Right lobe of liver (tissue), 6 donors: ENCODE results near the gene SUN3. TPM values are rescaled to one million over a fixed set of nuclear protein-coding genes. Genes with fewer than 3 reads are reported as not detected.
A peak's percentile ranks its signal among the peaks of the same experiment; 100 is the strongest.
"Not testable (repeated sequence)": the region's sequence is repeated elsewhere in the genome, so short reads cannot be mapped to it uniquely, and the experiment has no call there.

Source experiments
- ATAC-seq, 4 donors: fragments of 200-7000 bp; cut with Tn5 transposase; one replicate each; pipeline ENCODE4 v1.9.1; 2020; ENCODE audit warnings: mild to moderate bottlenecking in 4 of 4, moderate library complexity in 4 of 4
- DNase-seq, 3 donors: peaks; one replicate each; pipeline ENCODE4 v3.0.0-alpha.2; 2020
- H3K27ac ChIP-seq, 3 donors: fragments of 200-600 bp; one replicate each; pipeline ENCODE4 v1.8.0; 2022
- H3K27me3 ChIP-seq, 2 donors: fragments of 200-600 bp; one replicate each; pipeline ENCODE4 v1.8.0; 2022
- H3K36me3 ChIP-seq, 4 donors: fragments of 200-600 bp; sonication (generic) in 1 of 4; one replicate each; pipeline versions ENCODE4 v1.5.1 to v1.8.0; 2017 to 2022; ENCODE audit warnings: control low read depth in 1 of 4
- H3K4me1 ChIP-seq, 4 donors: fragments of 200-600 bp; sonication (generic) in 1 of 4; one replicate each; pipeline versions ENCODE4 v1.5.1 to v1.8.0; 2017 to 2022; ENCODE audit warnings: control low read depth in 1 of 4
- H3K4me3 ChIP-seq, 3 donors: fragments of 200-600 bp; one replicate each; pipeline ENCODE4 v1.8.0; 2022
- H3K9me3 ChIP-seq, 4 donors: fragments of 200-600 bp; sonication (generic) in 1 of 4; one replicate each; pipeline versions ENCODE4 v1.5.1 to v1.8.0; 2017 to 2022; ENCODE audit warnings: control low read depth in 1 of 4
- POLR2A ChIP-seq: fragments of 450-650 bp; IDR thresholded peaks from one replicate; pipeline ENCODE4 v1.6.1; 2017; ENCODE audit warnings: antibody characterized with exemption, mild to moderate bottlenecking
- whole genome bisulfite sequencing: methylation state at CpG from one replicate; pipeline ENCODE4 v1.1.6; 2018; ENCODE audit warnings: low coverage, low lambda C conversion rate; ENCODE audit not compliant: insufficient coverage; ENCODE audit errors: missing lambda C conversion rate; 5-methylcytosine and 5-hydroxymethylcytosine counted together
- intact Hi-C, 2 donors: fragments of 100-400 bp; cut with DNase I; formaldehyde crosslinking; loops; one replicate each; pipeline versions ENCODE4 v1.11.2 to v1.14.1; 2022
- total RNA-seq, 6 experiments: library from RNA; depleted of rRNA in 2 of 6; stranded (reverse); fragments of >200 nt in 2 of 6; fragmentation: NEBNext Ultra II Directional in 3 of 6; extraction: Animal tissue kit (Norgen Biotek cat#: 25700) in 3 of 6; gene quantifications; one replicate each; pipeline versions ENCODE4 v1.1.0 to v1.2.4, GENCODE V29; 2016 to 2023
- TF ChIP-seq, protein P1 (sequence below), 4 donors: fragments of 200-600 bp in 3 of 4; fragments of 450-650 bp in 1 of 4; IDR thresholded peaks; one replicate each; pipeline versions ENCODE4 v1.5.1 to v1.8.0; 2016 to 2022; ENCODE audit warnings: antibody characterized with exemption in 4 of 4, mild to moderate bottlenecking in 2 of 4
- donor health status: DM: no; HTN: yes; CAD: no.
- donor health status: DM: no; HTN: no; CAD: no.
- donor health status: DM: no; HTN: no; CAD: no.
- donor health status: DM: no; HTN: yes; CAD: no.
- donor health status: DM: no; HTN: yes; CAD: no.

SUN3 gene
- total RNA-seq, 6 experiments from 2014 or later = not detected

DNA sequence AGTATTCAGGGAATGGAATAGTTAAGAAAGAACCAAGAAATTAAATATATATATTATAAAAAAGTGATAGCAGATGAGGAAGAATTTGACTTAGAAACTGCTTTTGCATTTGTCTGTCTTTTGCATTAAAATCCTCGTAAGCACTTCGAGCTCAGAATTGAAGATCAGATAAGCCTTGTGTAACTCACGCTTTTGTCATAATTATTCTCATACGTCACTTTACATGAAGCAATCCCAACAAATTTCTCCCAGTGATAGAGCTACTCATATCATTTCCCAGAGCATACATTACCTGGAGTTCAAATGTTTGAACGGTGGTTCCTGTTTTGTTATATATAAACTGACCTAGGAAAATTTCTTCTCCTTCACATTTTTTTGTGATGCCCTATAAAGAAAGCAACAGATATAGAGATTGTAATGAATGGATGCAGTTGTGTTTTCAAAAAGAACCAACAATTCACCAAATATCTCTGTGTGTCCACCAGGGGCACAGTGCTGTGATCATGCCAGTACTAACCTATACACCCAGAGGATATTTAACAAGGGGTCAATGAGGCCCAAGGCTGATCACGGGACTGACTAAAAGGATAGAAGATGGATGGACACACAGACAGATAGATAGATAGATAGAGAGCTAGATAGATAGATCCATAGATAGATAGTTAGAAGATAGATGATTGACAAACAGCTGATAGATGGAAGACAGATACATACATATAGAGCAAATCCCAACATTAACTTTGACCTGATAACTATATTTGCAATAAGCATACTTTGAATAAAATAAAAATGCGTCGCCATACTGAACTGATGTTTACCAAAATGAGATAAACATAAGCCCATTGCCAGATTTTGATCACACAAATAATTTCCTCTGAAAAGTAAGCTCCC is 40.2 kb downstream of the SUN3 start:
- Histone ChIP-seq H3K9me3 (no peaks in the 10 kb centered on the region), H3K4me3 (no peak overlapping the region), H3K4me1 (peaks cover 0 to 3% (median 0%) of the 10 kb centered on the region in 4 donors), H3K27me3 (no peaks in the 10 kb centered on the region), H3K36me3 (no peaks in the 10 kb centered on the region), H3K27ac (no peak overlapping the region)
- no peak for DNase-seq
- 66% methylated on average over 8 of the region's 8 CpGs for WGBS
- TF ChIP-seq POLR2A = no peak
- TF ChIP-seq, protein P1, sequence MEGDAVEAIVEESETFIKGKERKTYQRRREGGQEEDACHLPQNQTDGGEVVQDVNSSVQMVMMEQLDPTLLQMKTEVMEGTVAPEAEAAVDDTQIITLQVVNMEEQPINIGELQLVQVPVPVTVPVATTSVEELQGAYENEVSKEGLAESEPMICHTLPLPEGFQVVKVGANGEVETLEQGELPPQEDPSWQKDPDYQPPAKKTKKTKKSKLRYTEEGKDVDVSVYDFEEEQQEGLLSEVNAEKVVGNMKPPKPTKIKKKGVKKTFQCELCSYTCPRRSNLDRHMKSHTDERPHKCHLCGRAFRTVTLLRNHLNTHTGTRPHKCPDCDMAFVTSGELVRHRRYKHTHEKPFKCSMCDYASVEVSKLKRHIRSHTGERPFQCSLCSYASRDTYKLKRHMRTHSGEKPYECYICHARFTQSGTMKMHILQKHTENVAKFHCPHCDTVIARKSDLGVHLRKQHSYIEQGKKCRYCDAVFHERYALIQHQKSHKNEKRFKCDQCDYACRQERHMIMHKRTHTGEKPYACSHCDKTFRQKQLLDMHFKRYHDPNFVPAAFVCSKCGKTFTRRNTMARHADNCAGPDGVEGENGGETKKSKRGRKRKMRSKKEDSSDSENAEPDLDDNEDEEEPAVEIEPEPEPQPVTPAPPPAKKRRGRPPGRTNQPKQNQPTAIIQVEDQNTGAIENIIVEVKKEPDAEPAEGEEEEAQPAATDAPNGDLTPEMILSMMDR (IDR thresholded peaks at IDR 0.05) = peak in 3 of 4 donors; percentile 25 to 38 (median 36)
- intact Hi-C loops = loop anchor here in 1 of 2 donors (10.0 kb wide), 1 partner anchor 116 kb away; no protein-coding TSS in a partner anchor
- ATAC-seq = no peak

DNA sequence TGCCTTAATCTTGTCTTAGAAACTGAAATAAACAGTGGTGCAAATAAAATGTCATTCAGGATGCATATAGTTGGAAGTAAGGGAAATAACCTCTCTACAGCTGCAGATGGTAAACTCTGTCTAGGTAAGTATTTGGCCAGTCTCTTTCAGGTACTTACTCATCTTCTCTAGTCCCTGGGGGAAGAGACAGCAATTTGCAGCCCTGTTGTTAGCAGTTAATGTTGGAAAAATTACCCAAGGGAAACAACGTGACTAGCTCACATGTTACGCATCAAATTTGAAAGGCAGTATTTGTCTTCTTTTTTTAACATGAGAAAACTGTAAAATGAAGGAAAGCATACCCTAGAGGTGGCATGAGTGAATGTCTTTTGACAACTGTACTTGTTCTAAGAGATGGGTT is 46.3 kb downstream of the SUN3 start:
- Histone ChIP-seq H3K36me3 (peaks cover 0 to 6% (median under 1%) of the 10 kb centered on the region in 4 donors), H3K27me3 (no peaks in the 10 kb centered on the region), H3K27ac (no peak overlapping the region), H3K4me1 (peaks cover 0 to 13% (median 3%) of the 10 kb centered on the region in 4 donors), H3K4me3 (no peak overlapping the region), H3K9me3 (no peaks in the 10 kb centered on the region)
- DNase-seq = no peak
- WGBS = 38% methylated on average over 2 of the region's 2 CpGs
- no peak for ATAC-seq
- intact Hi-C loops = loop anchor here in 1 of 2 donors (5.0 to 10.0 kb wide), 2 partner anchors 55 to 122 kb away; partner anchors contain the start of gene C7orf57
- no peak for TF ChIP-seq POLR2A
- TF ChIP-seq, protein P1 (IDR thresholded peaks at IDR 0.05) = no peak

DNA sequence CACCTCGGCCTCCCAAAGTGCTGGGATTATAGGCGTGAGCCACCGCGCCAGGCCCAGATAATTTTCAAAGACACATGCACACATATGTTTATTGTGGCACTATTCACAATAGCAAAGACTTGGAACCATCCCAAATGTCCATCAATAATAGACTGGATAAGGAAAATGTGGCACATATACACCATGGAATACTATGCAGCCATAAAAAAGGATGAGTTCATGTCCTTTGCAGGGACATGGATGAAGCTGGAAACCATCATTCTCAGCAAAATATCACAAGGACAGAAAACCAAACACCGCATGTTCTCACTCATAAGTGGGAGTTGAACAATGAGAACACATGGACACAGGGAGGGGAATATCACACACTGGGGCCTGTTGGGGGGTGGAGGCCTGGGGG is 48.3 kb downstream of the SUN3 start:
- not testable (repeated sequence) for ATAC-seq, H3K27me3 ChIP-seq, H3K27ac ChIP-seq, DNase-seq, H3K9me3 ChIP-seq, H3K4me3 ChIP-seq
- 100% methylated on average over 4 of the region's 5 CpGs for WGBS
- Histone ChIP-seq H3K4me1 (peaks cover 0 to 28% (median 10%) of the 10 kb centered on the region in 4 donors), H3K36me3 (peaks cover 0 to 25% (median 9%) of the 10 kb centered on the region in 4 donors)
- intact Hi-C loops = loop anchor here in 1 of 2 donors (5.0 to 10.0 kb wide), 2 partner anchors 57 to 124 kb away; partner anchors contain the start of gene C7orf57

DNA sequence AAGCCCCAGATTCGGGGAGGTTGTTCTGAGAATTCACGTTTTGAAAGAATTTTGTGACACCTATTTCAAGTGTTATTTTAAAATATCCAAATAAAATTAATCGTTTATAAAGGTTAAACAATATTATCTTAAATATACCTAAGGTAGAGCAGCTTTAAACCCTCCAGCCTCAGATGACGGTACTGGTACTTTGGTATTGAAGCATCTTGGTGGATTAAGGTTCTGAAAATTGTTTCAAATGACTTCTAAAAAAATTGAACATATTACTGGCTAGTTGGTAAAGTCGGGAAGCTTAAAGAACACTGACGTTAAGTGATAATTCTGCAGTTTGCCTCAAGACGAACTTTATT is 49.1 kb downstream of the SUN3 start:
- intact Hi-C loops = loop anchor here in 1 of 2 donors (5.0 to 10.0 kb wide), 2 partner anchors 57 to 125 kb away; partner anchors contain the start of gene C7orf57
- no peak for TF ChIP-seq POLR2A
- TF ChIP-seq, protein P1 (IDR thresholded peaks at IDR 0.05) = no peak
- Histone ChIP-seq H3K9me3 (no peaks in the 10 kb centered on the region), H3K27me3 (no peaks in the 10 kb centered on the region), H3K27ac (peak overlapping the region; percentile 69 to 75 (median 70)), H3K4me1 (peaks cover 0 to 28% (median 10%) of the 10 kb centered on the region in 4 donors), H3K36me3 (peaks cover under 1 to 33% (median 15%) of the 10 kb centered on the region in 4 donors), H3K4me3 (peak overlapping the region; percentile 48 to 66 (median 64))
- ATAC-seq (no peak), DNase-seq (no peak)
- WGBS = 27% methylated on average over 7 of the region's 7 CpGs
